HG02588 (cell line): ENCODE data around the gene SPTA1.
"Not testable (repeated sequence)": the region's sequence is repeated elsewhere in the genome, so short reads cannot be mapped to it uniquely, and the experiment has no call there.

Experiments
- ATAC-seq: cut with Tn5 transposase; IDR thresholded peaks from one replicate; pipeline ENCODE4 v1.9.1; 2021; ENCODE audit warnings: mild to moderate bottlenecking, moderate library complexity; ENCODE audit not compliant: unreplicated experiment

Gene SPTA1

DNA sequence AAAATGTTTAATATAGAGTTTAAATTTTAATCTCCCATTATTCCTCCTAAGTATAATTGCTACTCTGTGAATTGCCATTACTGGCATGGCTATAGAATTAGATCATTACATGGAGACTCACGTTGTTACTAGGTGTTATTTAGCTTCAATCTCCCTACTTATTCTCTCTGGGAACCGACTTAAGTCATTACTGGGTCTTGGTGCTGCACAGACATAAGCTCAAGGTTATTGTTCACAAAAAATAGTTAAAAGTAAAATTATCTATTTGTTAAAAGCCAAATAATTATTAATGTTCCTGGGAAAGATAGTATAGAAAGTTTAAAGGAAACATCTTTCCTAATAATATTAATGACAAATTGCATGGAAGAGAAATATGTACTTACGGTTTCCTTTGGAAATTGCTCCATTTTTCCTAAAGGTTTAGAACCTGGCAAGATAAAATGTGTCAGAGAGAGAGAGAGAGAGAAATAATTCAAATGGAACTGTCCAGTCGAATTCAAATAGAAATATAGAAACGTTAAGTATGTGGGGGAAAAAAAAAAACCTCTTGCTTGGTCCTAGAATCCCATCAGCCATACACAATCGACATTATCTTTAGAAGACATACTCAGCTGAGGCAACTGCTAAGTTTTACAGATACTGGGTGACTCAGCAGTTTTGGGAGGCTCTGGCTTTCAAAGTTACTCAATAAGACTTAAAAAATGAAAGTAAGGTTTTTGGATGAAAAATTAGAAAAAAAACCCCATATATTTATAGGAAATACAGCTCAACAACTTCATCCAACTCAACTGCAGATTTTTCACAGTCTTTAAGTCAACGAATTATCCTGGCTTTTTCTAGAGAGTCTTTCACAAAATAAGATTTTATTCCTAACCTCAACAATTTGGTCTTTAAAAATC is at the start of gene SPTA1:
Gene SPTA1 (minus strand): TSS at position 605 of the 899 bp plus-strand sequence. CDS start 198 bp downstream, at position 407.
- ATAC-seq = no peak

DNA sequence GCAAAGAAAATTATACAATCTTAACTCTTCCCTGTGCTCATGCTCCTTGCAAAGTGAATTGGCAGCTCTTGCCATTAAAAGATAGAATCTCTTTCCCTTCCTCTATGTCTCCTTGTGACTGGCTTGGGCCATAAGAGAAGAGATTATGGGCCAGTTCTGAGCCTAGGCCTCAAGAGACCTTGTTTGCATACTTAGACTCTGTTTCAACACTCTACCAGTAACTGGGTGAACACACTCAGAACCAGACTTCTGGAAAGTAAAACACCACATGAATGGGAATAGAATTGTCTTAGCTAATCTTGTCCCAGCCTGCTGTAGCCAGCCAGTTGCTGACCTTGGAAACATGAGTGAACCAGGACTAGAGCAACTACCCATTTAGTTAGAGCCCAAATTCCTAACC is 49.3 kb upstream of the SPTA1 start:
- no peak for ATAC-seq

GRCh38 chr1:158732524-158732923 is 46.0 kb upstream of the SPTA1 start:
- no peak for ATAC-seq

GRCh38 chr1:158731707-158732106 is 45.2 kb upstream of the SPTA1 start:
- no peak for ATAC-seq

DNA sequence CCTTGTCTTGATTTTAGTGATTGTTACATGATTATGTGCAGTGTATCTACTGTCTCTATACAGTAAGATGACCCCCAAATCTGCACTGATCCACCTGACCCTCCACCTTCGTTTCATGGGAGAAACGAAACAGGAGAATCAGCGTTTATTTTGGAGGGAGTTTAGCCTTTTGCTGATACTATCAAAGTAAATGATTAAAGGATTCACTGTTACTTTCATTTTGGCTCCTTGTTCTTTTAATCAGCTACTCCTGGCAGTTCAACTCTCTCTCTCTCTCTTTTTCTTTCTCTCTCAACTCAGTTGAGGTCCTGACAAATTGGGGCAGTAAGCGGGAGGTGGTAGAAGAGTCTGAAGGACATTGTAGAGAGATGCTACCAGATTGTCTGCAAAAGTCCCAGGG is 43.9 kb upstream of the SPTA1 start:
- no peak for ATAC-seq

DNA sequence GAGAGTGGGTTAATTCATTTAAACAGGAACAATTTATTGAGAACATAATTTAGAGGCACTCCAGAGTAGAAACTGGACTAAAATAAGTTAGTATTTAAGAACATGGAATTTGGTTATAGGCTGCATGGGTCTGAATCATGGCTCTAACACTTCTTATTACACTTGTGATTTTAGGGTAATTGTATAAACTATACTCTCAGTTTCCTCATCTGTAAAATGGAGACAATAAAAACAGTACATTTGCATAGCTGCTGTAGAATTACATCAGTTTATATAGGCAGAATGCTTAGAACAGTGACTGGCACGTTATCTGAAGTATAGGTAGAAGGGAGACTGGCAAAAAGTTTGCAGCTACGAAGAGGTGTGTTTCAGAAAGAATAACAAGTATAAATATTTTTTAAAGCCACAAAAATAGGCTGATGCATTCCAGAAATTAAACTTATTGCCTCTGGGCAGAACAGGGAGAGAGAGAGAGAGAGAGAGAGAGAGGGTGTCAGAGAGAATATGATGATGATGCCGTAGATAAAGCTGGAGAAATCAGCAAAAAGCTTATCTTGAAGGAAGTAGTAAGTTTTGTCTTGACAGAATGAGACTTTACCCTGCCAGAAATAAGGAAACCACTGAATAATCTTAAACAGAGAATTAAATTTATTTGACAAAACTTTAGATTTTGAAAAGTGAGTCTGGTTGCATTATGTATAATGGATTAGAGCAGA is 42.2 kb upstream of the SPTA1 start:
- no peak for ATAC-seq

- ATAC-seq = no peak
Measured at GRCh38 chr1:158724442-158724841, 37.9 kb upstream of the SPTA1 start.

DNA sequence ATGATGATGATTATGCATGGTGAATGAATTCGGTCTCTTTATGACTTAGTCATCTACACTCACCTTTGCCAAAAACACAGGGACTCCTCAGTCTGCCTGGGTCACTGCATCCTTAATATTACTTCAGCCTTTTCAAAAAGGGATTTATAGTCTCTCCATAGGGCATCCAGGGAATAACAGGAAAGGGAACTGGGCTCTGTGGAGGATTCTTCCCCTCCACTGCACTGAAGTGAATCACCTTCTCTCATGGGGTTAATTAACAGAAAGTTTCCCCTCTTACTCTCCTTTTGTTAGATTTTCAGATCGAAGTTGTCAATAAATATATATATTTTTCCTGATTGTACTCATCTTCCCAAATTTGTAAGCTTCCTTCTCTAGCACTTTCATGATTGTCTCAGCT is 34.1 kb upstream of the SPTA1 start, which contains the start of gene OR6K3:
Gene OR6K3 (minus strand): TSS at position 101 of the 400 bp plus-strand sequence. CDS start 2,605 bp downstream, outside the sequence.
- no peak for ATAC-seq

DNA sequence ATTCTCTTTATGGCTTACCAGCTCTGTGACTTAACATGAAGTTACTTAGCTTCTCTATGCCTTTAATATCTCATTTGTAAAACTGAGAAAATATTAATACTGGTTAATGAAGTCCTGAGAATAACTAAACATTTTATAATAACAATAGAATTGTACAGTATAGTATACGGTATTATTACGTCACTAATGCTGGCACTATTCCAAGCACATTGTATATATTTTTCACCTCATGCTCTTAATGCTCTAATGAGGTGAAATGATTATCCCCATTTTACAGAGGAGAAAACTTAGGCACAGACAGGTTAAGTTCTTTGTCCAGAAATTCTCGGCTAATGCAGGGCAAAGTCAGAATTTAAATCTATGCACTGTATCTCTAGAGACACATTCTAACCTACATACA is 33.1 kb upstream of the SPTA1 start:
- no peak for ATAC-seq

- ATAC-seq = no peak
Measured at GRCh38 chr1:158717344-158717743, 30.8 kb upstream of the SPTA1 start.

DNA sequence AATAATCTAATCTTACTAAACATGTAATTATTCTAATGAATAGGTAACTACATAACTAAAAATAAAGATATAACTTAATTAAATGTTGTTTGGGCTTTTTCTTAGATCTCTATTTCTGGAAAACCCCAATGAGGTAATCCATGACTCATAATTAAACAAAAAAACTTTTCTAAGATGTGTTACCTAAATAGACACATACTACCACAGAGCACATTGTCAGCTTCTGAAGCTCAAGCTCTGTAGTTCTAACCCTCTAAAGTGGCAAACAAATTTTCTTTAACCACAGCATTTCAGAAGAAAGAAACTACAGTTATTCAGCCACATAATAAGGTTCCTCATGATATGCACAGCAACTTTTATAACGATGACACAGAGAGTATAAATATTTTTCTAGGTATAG is 29.8 kb upstream of the SPTA1 start:
- ATAC-seq = no peak

DNA sequence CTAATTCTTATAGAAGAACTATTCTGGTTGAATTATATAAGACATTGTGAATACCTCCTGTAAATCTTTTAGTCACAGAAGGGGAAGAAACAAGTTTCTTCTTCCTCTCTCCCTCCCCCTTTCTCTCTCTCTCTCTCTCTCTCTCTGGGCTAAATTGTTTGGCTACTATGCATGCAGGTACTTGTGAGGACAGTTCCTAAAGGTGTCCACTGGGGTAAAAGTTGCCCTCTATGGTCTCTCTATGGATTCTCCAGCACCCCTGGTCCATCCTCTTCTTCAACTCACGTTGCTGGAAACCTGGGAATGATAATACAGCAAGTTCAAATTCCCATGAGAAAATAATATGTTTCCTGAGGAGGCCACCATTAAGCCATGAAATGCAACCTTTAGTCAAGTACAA is 28.2 kb upstream of the SPTA1 start:
- ATAC-seq = no peak

DNA sequence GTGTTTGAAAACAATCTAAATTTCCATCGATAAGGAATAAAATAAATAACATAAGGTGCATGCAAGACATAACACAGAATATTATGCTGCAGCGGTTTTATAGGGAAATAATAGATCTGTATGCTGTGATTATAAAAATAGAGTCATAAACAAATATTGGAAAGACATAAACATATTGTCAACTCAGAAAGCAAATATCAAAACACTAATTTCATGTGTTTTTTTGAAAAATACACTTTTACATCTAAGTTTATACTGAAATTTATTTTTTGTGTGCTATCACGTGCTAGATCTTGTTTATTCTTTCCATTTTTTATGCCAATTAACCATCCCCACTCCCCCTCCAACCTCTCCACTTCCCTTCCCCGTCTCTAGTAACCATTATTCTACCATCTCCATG is 24.6 kb upstream of the SPTA1 start:
- no peak for ATAC-seq

- ATAC-seq = no peak
Measured at GRCh38 chr1:158706096-158706495, 19.6 kb upstream of the SPTA1 start.

DNA sequence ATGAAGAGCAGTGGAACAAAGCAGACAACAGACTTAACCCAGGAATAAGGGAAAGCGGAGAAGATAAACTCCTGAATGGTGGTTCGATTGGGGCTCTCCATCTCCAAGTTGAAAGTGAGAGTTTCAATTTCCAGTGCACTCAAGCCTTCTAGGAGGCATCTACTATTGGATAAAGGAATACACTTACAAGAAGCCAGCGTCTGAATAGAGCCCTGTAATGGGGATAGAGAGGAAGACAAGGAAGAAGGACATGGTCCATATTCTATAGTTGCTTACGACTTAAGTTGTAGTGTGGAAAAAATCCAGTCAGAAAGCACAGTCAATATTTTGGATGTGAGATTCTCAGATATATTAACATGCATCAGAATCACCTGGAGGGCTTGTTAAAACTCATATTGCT is 14.0 kb upstream of the SPTA1 start, which contains the start of gene OR6K2:
Gene OR6K2 (minus strand): TSS at position 101 of the 400 bp plus-strand sequence. CDS start 0 bp downstream, at position 101.
- no peak for ATAC-seq

DNA sequence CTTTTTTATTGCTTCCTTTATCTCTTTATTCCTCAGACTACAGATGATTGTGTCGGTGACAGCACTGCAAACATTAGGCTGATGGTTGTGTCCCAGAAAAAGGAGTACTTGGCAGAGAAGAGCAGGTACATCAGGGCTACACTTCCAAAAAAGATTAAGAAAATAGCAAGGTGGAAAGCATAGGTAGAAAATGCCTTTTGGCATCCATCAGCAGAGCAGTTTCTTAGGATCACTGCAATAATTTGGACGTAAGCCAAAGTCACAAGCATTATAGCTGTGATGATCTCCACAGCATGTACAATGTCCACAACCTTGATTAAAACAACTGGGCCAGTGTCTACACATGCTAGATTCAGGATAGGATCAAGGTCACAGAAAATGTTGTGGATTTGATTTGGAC is 8.1 kb upstream of the SPTA1 start:
- ATAC-seq = no peak

- ATAC-seq = no peak
Measured at GRCh38 chr1:158692356-158692755, 5.8 kb upstream of the SPTA1 start.

DNA sequence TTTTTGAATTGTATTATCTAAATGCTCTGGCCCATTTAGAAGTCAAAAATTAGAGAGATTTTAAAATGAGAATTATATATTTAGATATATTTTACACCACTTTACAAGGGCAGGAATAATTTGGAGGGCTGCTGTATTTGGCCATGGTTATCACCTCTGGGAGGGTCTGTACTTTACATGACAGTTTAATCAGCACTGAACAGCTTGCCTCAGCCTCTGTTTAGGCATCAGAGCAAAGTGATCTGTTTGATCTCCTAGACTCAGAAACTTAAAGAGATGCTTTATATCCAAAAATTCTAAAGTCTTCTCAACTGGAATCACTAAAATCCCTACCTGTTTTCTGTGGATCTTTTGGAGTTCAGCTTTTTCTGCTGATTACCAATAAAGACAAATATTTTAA is 5.4 kb upstream of the SPTA1 start:
- no peak for ATAC-seq

- ATAC-seq = not testable (repeated sequence)
Measured at GRCh38 chr1:158691149-158691548, 4.6 kb upstream of the SPTA1 start.

DNA sequence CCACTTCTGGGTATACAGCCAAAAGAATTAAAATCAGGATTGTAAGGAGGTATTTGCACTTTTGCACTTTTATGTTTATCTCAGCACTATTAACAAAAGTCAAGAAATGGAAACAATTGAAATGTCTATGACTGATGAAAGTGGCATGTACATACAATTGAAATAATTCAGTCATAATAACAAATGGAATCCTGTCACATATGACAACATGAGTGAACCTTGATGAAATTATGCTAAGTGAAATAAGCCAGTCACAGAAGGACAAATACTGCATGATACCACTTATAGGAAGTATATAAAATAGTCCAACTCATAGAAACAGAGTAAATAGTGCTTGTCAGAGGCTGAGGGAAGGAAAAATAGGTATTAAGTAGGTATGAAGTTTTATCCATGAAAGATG is 3.4 kb upstream of the SPTA1 start:
- ATAC-seq = no peak

DNA sequence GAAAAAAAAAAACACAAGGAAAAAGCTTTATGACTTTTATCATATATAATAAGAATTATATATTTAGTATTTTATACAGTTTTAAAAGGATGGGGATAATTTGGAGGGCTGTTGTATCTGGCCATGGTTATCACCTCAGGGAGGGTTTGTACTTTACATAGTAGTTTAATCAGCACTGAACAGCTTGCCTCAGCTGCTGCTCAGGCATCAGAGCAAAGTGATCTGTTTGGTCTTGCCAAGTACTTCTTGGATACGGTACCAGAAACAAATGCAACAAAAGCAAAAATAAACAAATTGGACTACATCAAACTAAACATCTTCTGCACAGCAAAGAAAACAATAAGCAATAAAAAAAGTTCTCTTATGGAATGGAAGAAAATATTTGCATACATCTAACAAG is 2.6 kb upstream of the SPTA1 start:
- no peak for ATAC-seq

- ATAC-seq = not testable (repeated sequence)
Measured at GRCh38 chr1:158688343-158688742, 1.8 kb upstream of the SPTA1 start.
